ENCODE measurements around the gene ZNF276.
A peak's percentile ranks its signal among the peaks of the same experiment; 100 is the strongest.
"Not testable (repeated sequence)": the region's sequence is repeated elsewhere in the genome, so short reads cannot be mapped to it uniquely, and the experiment has no call there.

Gene ZNF276

DNA sequence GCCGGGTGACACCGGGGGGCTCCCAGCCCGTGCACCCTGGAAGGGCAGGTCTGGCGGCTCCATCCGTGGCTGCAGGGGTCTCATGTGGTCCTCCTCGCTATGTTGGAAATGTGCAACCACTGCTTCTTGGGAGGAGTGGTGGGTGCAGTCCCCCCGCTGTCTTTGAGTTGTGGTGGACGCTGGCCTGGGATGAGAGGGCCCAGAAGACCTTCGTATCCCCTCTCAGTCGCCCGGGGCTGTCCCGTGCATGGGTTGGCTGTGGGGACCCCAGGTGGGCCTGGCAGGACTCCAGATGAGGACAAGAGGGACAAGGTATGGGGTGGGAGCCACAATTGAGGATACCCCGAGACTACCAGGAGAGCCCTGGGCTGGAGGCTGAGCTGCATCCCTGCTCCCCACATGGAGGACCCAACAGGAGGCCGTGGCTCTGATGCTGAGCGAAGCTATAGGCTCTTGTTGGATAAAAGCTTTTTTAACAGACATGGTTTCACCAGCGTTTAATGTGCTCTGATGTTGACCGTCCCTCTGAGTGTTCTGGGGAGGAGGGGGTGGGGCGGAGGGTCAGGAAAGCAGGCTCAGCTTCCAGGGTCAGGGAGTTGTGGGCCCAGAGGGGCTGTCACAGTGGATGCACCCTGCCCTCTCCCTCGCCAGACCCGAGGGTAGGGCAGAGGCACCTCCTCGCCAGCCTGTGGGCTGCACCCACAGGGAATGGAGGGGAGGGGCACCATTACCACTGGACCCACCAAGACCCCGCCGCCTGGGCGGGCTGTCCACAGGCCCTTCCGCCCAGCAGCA is 25.3 kb upstream of the ZNF276 start:
- no peak for DNase-seq

DNA sequence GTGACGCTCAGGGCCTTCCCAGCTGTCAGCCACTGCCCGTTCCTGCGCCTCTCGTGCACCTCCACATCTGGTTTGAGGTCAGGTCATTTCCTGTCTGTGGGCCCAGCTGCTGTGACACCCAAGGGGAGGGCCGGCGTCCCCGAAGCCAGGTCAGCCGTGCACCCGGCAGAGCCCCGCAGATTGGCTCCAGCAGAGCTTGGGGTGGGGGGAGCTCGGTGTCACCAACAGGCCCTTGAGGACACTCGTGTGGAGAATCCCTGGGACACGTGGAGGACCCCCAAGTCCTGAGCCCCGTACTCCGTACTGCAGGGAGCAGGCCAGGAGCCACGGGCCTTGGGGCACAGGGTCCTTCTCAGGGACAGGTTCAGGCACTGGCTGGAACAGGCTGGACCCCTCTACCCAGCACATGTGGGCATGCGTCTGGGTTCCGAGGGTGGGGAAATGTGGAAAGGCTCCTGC is 24.6 kb upstream of the ZNF276 start:
- DNase-seq, result no peak

DNA sequence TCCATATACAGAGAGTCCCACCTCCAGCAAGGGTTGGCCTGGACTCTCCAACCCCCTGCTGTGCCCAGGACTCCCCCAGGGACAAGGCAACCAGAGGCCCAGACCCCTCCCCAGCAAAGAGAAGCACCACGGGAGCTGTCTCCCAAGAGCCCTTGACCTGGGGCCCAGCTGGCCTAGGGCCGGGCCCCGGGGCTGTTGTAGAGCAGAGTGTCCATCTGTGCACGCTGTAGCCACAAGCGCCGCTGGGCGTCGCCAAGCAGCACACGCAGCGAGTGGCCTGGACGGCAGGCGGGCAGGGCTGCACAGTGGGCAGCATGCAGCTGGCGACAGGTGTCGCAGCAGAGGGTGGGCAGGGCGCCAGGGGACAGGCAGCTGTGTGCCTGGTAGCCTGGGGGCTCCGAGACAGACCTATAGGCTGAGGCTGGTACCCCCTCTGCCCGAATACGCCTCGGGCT is 24.1 kb upstream of the ZNF276 start:
- no peak for DNase-seq

DNA sequence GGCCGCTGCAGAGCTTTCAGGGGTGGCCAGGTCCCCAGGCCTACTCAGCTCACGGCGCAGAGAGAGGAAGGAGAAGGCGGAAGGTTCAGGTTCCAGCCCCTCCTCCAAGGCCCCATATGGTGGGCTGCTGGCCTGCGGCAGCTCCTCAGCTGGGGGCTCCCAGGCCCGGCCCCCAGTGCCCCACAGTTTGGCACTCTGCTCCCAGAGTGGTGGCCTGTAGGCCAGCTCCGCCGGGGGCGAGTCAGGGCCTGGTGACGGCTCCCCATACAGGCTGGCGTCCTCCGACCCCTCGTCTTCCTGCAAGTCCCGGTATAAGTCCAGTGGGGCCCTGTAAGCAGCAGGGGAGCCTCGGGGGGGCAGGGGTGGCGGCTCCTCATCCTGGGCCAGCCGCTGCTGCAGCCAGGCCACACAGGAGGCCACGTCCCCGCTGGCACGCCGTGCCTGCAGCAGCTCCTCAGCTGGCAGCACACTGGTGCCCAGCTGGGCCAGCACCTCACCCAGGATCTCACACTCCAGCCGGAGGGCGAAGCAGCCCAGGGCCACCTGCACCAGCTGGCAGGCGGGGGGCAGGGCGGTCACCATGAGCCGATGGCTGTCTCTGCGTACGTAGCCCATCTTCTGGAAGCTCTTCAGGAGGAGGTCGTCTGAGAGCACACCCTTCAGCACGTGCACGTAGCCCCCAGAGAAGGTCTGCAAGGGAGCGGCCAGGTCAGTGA is 23.6 kb upstream of the ZNF276 start:
- no peak for DNase-seq

DNA sequence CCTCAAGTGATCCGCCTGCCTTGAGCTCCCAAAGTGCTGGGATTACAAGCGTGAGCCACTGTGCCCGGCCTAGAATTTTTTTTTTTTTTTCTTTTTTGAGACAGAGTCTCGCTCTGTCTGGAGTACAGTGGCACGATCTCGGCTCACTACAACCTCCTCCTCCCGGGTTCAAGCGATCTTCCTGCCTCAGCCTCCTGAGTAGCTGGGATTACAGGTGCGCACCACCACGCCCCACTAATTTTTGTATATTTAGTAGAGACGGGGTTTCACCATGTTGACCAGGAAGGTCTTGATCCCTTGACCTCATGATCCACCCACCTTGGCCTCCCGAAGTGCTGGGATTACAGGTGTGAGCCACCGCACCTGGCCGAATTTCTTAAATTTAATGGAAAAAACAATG is 22.6 kb upstream of the ZNF276 start:
- DNase-seq, result not testable (repeated sequence)

DNA sequence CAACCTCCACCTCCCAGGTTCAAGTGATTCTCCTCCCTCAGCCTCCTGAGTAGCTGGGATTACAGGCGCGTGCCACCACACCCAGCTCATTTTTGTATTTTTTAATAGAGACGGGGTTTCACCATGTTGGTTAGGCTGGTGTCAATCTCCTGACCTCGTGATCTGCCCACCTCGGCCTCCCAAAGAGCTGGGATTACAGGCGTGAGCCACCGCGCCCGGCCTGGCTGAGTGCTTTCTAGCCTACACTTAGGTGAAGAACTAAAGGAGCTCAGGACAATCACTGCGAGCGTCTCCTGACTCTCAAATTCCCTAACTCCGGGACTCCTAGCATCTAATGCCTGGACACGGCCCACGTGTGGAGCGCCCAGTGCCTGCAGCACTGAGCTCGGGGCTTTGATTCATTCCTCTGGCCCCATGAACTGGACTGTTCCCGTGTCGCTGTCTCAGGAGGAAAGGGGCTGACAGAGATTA is 21.7 kb upstream of the ZNF276 start:
- not testable (repeated sequence) for DNase-seq

DNA sequence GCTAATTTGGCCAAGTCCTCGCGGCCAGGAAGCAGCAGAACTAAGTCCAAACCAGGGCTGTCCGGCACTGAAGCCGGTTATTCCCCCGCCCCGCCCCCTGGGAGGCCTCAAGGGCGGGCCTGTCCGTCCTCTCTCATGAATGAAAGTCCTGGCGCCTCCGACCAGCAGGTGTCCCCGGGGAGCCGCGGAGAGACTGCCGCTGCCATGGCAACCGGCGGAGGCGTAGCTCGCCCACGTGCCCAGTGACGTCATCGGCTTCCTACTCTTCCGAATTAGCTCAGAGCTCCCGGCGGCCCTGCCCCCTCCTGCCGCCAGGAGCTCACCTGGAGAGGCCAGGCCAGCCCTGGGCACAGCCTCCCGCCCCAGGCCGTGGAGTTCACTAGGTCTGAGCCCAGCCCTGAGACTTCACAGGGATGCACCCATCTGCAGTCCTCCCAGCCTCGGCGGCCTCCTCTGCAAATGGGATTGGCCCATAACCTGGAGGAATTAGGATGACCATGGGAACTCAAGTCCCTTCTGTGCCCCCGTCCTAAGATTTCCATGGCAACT is 21.2 kb upstream of the ZNF276 start:
- peak; percentile 86 to 88 for DNase-seq

DNA sequence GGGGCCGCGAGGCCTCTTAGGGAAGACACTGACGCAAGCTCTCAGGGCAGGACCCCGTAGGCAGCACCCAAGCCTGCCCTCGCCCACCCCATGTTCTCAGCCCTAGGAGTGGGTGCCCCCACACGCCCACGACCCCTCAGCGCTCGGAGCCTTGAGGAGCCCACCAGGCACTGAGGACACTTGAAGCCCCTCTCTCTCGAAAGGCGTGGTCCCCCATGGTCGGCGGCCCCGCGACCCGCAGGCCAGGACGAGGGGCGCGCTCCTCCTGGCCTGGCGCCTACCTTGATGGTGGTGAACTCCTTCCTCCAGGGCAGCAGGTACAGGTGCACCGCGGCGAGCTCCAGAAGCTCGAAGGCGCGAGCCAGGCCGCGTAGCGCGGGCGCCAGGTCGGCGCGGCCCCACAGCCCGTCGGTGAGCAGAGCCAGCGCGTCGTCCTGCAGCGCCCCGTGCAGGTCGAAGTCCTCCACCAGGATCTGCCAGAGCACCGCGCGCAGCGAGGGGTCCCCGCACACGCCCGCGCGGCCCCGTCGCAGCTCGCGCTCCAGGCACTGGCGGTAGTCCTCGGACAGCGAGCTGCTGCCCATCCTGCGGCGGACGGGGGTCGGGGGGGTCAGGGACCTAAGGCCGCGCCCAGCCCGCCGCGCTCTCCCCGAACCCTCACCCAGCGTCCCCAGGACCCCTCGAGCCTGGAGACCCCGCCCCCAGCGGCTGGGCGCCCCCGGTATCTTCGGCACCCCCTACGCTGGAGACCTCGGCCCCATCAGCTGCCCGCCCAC is 20.5 kb upstream of the ZNF276 start:
- no peak for DNase-seq

DNA sequence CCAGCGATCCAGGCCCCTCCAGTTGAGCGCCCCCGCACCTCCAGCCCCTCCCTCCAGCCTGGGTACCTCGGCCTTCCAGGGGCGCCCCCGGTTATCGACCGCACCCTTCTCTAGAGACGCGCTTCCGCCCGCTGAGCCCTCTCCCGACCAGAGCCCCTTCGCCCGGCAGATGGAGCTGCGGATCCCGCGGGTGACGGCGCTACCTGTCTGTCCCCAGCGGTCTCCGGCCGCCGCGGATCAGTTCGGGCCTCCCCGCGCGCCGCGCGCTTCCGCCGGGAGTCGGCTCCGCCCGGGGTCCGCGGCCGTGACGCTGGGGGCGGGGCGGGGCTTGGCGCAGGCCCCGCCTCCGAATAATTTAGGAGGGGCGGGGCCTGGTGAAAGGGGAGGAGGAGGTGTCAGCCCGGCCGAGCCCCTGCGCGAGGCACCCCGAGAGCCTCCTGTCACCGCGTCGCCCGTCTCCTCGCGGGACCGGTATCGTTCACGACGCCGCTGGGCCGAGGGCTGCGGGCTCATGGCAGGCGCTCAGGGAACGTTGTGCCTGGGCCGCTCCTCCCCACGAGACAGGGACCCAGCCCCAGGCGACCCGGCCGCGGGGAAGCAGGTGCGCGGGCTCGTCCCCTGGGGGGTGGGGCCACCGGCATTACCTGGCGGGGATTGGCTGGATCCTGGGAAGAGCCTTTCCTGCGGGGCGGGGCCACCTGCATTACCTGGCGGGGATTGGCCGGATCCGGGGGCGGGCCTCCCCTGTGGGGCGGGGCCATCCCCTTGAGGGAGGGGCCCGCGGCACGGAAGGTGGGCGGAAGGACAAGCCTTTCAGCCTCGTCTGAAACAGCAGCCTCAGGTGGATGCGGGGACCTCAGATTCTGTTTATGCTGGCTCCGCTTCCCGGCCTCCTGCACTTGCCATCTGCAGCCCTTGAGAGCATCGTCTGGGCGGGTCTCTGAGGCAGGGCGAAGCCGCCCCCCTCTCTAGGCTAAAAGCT is 19.6 kb upstream of the ZNF276 start, which contains the start of gene SPATA2L:
Gene SPATA2L, minus strand, starts transcription at position 281 of the 982 bp plus-strand sequence. CDS start 473 bp downstream, outside the sequence.
- peak; percentile 58 to 95 for DNase-seq

DNA sequence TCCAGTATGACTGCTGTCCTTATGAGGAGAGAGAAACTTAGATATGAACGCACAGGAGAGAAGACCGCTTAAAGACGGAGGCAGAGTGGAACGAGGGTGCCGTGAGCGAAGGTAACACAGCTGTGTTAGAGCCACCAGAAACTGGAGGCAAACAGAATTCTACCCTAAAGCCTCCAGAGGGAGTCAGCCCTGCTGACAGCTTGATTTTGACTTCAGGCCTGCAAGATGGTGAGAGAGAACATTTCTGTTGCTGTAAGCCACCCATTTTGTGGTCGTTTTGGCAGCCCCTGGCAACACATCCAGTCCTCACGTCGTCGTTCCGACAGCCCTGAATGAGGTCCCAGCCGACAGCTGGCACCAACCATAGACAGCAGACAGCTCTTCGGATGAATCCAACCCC is 17.1 kb upstream of the ZNF276 start:
- DNase-seq, result no peak

DNA sequence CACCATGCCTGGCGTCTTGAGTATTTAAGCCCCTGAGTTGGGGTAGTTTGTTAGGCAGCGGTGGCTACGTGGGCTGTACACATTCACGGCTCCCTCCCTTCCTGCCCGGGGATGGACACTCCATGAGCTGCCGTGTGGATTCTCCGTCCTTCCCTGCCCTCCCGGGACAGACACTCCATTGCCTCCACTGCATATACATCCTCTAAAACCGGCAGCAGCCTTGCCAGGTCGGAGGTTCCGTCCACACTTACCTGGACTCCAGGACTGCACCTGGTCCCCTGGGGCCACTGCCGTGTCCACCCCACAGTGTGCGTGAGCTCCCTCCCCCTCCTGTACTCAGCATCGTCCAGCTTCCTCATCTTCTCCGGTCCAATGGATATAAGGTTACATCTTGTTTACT is 16.3 kb upstream of the ZNF276 start:
- DNase-seq, result no peak

DNA sequence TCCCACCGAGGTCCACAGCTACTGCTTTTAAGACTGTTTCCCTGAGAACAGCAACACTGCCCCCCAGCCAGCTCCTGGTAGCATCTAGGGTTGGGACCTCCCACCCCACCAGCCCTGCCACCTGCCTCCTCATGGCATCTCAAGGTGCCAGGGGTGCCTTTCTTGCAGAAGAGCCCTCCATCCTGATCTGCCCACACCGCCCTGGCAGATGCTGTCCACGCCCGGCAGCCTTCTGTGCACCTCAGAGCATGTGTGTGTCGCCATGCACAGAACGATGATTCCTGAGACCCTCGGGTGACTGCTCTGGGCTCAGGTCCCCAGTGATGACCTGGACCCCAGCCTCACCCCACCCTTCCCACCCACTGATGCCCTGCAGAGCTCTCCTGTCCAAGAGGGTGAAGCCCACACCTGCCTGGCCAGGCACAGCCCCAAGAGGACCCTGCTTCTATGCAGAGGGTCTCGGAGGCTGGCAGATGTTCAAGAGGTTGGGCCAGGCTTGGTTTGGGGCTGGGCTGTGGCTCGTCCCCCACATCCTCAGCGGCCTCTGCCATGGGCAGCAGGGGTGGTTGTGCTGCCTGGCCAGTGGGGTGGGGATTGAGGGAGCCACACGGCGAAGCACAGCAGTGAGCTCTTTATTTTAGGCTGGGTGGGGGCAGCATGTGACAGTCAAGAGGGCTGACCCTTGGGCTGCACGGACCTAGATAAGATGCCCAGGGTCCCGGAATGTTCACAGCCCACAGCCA is 14.6 kb upstream of the ZNF276 start:
- no peak for DNase-seq

DNA sequence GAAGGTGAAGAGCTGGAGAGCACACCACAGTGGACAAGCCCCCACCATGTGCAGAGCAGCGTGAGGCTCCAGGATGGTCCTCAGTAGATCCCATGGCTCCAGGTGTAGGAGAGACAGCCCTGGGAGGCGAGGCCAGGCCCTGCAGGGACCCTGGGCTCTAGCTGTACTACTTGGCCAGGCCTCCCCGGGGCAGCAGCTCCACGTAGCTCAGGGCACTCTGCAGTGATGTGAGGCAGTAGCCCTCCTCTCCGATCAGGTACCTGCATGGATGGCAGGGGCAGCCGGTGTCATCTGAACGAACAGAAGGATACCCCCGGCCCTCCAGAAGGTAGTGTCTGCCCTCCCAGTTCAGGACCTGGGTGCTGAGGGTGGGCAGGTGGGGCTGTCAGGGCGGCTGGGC is 13.6 kb upstream of the ZNF276 start:
- no peak for DNase-seq

DNA sequence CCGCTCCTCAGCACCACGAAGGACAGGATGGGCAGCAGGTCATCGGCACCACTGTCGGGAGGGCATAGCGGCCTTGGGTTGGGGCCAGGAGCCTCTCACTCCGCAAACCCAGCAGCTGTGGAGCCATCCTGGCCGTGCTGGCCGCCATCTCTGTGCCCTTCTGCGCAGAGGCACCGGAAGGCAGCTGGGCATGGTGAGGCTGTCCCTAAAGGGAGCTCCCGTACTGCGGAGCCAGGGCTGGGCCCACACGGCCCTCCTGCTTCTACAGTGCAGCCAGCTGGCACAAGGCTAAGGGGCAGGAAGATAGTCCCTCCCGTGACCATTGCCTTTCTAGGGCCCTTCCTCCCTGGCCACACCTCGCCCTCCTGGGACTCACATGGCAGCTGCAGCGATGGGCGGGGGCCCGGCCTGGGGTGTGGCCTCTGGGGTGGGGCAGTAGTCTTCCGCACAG is 12.8 kb upstream of the ZNF276 start:
- DNase-seq, result no peak

DNA sequence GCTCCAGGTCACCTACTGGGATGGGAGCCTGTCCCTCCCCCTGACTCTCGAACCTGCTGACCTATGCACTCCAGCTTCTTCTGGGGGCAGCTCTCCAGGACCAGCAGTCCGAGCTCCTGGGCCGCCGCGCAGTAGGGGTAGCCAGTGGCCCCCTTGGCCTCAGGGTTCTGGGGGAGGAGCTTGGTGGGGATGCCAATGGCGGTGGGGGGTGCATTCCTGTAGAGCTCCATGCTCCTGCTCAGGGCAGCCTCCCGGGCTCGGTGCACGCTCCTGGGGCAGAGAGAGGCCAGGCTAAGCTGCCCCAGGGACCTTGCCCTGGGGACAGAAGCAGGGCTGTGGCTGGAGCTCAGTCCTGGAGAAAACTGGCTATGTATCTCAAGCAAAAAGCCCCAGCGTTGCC is 12.2 kb upstream of the ZNF276 start:
- no peak for DNase-seq

DNA sequence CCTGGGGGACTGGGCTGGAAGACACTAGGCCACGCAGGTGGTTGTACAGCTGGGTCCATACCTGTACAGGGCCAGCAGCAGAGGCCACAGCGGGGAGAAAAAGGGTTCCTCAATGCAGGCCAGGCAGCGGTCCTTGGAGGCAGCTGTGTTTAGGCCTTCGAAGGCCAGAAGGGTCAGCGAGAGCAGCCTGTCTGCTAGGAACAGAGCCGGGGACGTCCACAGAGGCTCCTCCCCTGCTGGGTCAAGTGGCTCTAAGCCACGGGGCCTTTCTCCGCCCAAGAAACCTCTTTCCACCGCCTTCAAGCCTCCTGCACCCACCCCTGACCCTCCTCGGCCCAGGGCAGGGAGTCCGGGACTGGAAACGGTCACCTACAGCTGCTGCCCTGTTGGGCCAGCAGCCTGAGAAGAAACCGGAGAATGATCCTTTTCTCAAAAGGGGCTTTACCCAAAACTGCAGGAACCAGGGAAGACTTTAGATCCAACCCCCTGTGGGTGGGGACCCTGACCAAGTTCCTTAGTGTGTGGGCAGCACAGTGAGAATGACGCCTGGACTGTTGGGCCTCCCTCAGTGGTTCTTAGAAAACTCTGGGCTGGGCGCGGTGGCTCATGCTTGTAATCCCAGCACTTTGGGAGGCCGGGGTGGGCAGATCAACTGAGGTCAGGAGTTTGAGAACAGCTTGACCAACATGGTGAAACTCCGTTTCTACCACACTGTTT is 11.5 kb upstream of the ZNF276 start:
- DNase-seq, result no peak

DNA sequence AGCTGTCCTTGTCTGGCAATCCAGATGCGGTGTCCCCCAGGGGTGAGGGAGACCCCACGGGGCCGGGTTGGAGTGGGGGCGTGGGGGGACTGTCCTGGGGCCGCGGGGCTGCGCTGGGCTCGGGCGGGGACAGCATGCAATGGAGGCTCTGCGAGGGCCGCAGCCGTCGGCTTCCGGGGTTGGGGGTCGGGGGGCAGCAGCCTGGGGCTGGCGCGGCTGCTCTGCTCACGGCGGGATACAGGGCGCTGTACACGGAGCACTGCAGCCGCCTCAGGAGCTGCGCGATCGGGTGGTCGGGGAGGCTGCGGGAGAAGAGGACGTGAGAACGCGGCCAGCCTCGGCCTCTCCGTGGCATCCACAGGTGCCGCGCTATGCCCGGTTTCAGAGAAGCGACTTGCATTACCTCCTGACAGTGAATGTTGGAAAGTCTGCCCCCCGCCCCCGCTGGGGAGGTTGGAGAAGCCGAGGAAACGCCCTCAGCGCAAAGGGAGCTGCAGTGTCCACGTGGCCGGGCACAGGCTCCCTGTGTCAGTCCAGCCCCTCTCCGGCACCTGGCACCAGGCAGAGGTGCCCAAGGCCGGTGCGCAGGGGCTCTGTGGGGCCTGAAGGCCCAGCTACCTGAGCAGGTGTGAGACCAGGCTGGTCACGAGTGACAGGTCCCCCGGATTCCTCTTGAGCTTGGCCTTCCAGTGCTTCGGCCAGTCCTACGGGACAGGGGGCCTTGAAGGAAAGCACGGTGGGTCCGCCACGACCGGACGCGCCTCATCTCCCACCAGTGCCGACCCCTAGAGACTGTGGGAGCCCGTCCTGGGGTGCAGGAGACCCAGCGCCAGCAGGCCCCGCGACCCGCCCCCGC is 10.4 kb upstream of the ZNF276 start:
- DNase-seq, result no peak

DNA sequence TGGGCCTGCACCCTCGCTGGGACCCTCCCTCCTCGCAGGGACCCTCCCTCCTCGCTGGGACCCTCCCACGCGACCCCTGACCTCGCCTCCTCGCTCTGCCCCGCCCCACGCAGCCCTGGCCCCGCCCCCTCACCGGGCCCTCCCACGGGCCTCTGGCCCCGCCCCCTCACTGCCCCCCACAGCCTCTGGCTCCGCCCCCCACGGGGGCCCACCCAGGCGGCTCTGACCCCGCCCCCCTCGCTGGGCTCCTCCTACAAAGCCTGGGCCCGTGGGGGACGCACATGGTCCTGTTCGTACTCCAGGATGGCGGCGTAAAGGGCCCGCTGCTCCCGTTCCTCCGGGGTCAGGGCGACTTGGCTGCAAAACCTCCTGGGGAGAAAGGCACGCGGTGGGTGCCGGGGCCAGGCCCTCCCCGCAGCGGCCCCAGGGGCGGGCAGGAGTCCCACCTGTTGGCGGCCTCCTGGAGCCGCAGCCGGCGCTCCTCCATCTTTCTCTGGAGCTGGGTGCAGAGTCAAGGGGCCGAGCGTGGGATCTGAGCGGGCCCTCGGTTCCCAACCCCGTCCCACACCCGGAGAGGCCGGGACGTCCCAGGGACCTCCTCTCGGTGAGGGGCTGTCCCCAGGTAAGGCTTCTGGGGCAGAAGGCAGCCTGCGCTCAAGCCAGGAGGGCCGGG is 9.6 kb upstream of the ZNF276 start:
- DNase-seq, result peak; percentile 10 to 21

Measured in bone marrow (tissue), 2 donors.